GM12878 (cell line): Measurements from ENCODE around the gene CRACDL.

ENCODE experiments used
- CHD4 ChIP-seq: fragments of 200-600 bp; sonication (generic); IDR thresholded peaks from 2 replicates; pipeline ENCODE4 v1.6.1; 2016; ENCODE audit warnings: mild to moderate bottlenecking
- CREB1 ChIP-seq: IDR thresholded peaks from 2 replicates; pipeline ENCODE4 v1.6.1; 2012; ENCODE audit warnings: low read depth, mild to moderate bottlenecking, inconsistent platforms
- EP300 ChIP-seq, 2 experiments: fragments of 150-350 bp in 1 of 2; IDR thresholded peaks; 2 replicates each; pipeline ENCODE4 v1.6.1; 2011 to 2012; ENCODE audit warnings: low read depth in 2 of 2, low read length in 2 of 2, borderline replicate concordance in 1 of 2, improper control_type of control experiment in 1 of 2, inconsistent platforms in 1 of 2; ENCODE audit not compliant: control insufficient read depth in 1 of 2
- JUND ChIP-seq: IDR thresholded peaks from 2 replicates; pipeline ENCODE4 v1.6.1; 2012; ENCODE audit warnings: low read depth, mild to moderate bottlenecking, low read length, improper control_type of control experiment, moderate library complexity
- POLR2A ChIP-seq: IDR thresholded peaks from 2 replicates; pipeline ENCODE4 v1.6.1; 2011; ENCODE audit warnings: low read depth, mild to moderate bottlenecking, low read length
- SIN3A ChIP-seq: IDR thresholded peaks from 2 replicates; pipeline ENCODE4 v1.6.1; 2012; ENCODE audit warnings: low read depth, low read length, improper control_type of control experiment
- TF ChIP-seq, protein P1 (sequence below): IDR thresholded peaks from 2 replicates; pipeline ENCODE4 v1.6.1; 2012; ENCODE audit warnings: low read depth, low read length, improper control_type of control experiment
- TF ChIP-seq, protein P2 (sequence below): fragments of 450-650 bp; IDR thresholded peaks from 2 replicates; pipeline ENCODE4 v1.6.1; 2018; ENCODE audit warnings: borderline replicate concordance, mild to moderate bottlenecking; ENCODE audit not compliant: partially characterized antibody
- TF ChIP-seq, protein P3 (sequence below): IDR thresholded peaks from 2 replicates; pipeline ENCODE4 v1.6.1; 2011; ENCODE audit warnings: low read depth, low read length, improper control_type of control experiment, borderline replicate concordance
- TF ChIP-seq, protein P4 (sequence below), 3 experiments: IDR thresholded peaks in 2 of 3; conservative IDR thresholded peaks in 1 of 3; 2 replicates each; pipeline ENCODE4 v1.5.1; 2011; ENCODE audit warnings: low read depth in 3 of 3, low read length in 3 of 3, mild to moderate bottlenecking in 3 of 3, control low read depth in 2 of 3, moderate library complexity in 2 of 3, inconsistent platforms in 1 of 3, mixed read lengths in 1 of 3; ENCODE audit not compliant: control insufficient read depth in 2 of 3, insufficient read depth in 1 of 3; ENCODE audit errors: extremely low read depth in 1 of 3
- TF ChIP-seq, protein P5 (sequence below): fragments of 150-350 bp; IDR thresholded peaks from 2 replicates; pipeline ENCODE4 v1.6.1; 2014; ENCODE audit warnings: mild to moderate bottlenecking, low read depth, low read length

DNA sequence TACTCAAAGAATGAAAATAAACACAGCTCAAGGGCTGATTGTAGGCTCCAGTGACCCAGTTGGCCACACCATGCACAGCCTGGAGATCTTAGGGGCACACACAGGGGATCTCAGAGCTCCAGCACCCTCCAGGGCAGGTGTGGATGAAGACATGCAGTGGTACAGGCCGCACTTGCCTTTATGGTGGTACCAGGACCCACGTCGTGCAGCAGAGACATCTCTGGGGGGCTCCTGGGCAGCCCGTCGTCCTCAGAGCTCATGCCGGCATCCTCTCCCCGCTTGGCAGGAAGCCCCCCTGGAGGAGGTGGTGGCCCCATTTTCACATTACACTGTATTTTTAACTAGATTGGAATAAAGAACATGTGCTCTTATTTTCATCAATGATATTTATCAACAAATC lies 103.9 kb downstream of the CRACDL start:
- no peak for TF ChIP-seq EP300 (IDR thresholded peaks at IDR 0.05; ENCODE audit: borderline replicate concordance in 1 of 2, control insufficient read depth in 1 of 2, low read depth in 2 of 2, low read length in 2 of 2)
- no peak for TF ChIP-seq CREB1
- TF ChIP-seq, protein P1, sequence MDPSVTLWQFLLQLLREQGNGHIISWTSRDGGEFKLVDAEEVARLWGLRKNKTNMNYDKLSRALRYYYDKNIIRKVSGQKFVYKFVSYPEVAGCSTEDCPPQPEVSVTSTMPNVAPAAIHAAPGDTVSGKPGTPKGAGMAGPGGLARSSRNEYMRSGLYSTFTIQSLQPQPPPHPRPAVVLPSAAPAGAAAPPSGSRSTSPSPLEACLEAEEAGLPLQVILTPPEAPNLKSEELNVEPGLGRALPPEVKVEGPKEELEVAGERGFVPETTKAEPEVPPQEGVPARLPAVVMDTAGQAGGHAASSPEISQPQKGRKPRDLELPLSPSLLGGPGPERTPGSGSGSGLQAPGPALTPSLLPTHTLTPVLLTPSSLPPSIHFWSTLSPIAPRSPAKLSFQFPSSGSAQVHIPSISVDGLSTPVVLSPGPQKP, result no peak
- TF ChIP-seq, protein P2, sequence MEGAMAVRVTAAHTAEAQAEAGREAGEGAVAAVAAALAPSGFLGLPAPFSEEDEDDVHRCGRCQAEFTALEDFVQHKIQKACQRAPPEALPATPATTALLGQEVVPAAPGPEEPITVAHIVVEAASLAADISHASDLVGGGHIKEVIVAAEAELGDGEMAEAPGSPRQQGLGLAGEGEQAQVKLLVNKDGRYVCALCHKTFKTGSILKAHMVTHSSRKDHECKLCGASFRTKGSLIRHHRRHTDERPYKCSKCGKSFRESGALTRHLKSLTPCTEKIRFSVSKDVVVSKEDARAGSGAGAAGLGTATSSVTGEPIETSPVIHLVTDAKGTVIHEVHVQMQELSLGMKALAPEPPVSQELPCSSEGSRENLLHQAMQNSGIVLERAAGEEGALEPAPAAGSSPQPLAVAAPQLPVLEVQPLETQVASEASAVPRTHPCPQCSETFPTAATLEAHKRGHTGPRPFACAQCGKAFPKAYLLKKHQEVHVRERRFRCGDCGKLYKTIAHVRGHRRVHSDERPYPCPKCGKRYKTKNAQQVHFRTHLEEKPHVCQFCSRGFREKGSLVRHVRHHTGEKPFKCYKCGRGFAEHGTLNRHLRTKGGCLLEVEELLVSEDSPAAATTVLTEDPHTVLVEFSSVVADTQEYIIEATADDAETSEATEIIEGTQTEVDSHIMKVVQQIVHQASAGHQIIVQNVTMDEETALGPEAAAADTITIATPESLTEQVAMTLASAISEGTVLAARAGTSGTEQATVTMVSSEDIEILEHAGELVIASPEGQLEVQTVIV, result no peak
- no peak for TF ChIP-seq SIN3A
- TF ChIP-seq JUND, result no peak
- TF ChIP-seq, protein P3, sequence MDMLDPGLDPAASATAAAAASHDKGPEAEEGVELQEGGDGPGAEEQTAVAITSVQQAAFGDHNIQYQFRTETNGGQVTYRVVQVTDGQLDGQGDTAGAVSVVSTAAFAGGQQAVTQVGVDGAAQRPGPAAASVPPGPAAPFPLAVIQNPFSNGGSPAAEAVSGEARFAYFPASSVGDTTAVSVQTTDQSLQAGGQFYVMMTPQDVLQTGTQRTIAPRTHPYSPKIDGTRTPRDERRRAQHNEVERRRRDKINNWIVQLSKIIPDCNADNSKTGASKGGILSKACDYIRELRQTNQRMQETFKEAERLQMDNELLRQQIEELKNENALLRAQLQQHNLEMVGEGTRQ, result no peak
- no peak for TF ChIP-seq POLR2A
- TF ChIP-seq, protein P4, sequence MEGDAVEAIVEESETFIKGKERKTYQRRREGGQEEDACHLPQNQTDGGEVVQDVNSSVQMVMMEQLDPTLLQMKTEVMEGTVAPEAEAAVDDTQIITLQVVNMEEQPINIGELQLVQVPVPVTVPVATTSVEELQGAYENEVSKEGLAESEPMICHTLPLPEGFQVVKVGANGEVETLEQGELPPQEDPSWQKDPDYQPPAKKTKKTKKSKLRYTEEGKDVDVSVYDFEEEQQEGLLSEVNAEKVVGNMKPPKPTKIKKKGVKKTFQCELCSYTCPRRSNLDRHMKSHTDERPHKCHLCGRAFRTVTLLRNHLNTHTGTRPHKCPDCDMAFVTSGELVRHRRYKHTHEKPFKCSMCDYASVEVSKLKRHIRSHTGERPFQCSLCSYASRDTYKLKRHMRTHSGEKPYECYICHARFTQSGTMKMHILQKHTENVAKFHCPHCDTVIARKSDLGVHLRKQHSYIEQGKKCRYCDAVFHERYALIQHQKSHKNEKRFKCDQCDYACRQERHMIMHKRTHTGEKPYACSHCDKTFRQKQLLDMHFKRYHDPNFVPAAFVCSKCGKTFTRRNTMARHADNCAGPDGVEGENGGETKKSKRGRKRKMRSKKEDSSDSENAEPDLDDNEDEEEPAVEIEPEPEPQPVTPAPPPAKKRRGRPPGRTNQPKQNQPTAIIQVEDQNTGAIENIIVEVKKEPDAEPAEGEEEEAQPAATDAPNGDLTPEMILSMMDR (IDR thresholded peaks at IDR 0.05 in 2 of 3, conservative IDR thresholded peaks at IDR 0.05 in 1 of 3; ENCODE audit: control insufficient read depth in 2 of 3, extremely low read depth in 1 of 3, insufficient read depth in 1 of 3, low read depth in 3 of 3, low read length in 3 of 3), result no peak
- TF ChIP-seq, protein P5, sequence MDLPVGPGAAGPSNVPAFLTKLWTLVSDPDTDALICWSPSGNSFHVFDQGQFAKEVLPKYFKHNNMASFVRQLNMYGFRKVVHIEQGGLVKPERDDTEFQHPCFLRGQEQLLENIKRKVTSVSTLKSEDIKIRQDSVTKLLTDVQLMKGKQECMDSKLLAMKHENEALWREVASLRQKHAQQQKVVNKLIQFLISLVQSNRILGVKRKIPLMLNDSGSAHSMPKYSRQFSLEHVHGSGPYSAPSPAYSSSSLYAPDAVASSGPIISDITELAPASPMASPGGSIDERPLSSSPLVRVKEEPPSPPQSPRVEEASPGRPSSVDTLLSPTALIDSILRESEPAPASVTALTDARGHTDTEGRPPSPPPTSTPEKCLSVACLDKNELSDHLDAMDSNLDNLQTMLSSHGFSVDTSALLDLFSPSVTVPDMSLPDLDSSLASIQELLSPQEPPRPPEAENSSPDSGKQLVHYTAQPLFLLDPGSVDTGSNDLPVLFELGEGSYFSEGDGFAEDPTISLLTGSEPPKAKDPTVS, result no peak
- TF ChIP-seq CHD4, result no peak
